ENCODE measurements around the gene NEMP2.

The NEMP2 gene

GRCh38 chr2:190540048-190540447 is 5.5 kb upstream of the NEMP2 start (continued):
- TF ChIP-seq CREB5 (CRISPR knock-in tag; IDR thresholded peaks at IDR 0.05; ENCODE audit: low read depth): no peak

GRCh38 chr2:190538201-190538600 is 3.7 kb upstream of the NEMP2 start:
- TF ChIP-seq CSRNP3 (CRISPR knock-in tag; IDR thresholded peaks at IDR 0.05) (no peak), ARNTL (CRISPR knock-in tag; IDR thresholded peaks at IDR 0.05; ENCODE audit: borderline replicate concordance, low read depth) (no peak), ZC3H10 (CRISPR knock-in tag; IDR thresholded peaks at IDR 0.05) (no peak), PPARA (CRISPR knock-in tag; IDR thresholded peaks at IDR 0.05; ENCODE audit: borderline replicate concordance) (no peak), RARB (CRISPR knock-in tag; IDR thresholded peaks at IDR 0.05) (no peak), TOX (CRISPR knock-in tag; IDR thresholded peaks at IDR 0.05; ENCODE audit: borderline replicate concordance) (no peak), TCF4 (CRISPR knock-in tag; IDR thresholded peaks at IDR 0.05; ENCODE audit: borderline replicate concordance) (no peak), GLIS3 (CRISPR knock-in tag; IDR thresholded peaks at IDR 0.05) (no peak), ISL1 (CRISPR knock-in tag; IDR thresholded peaks at IDR 0.05) (no peak), CSDC2 (CRISPR knock-in tag; IDR thresholded peaks at IDR 0.05) (no peak), ZNF8 (CRISPR knock-in tag; IDR thresholded peaks at IDR 0.05) (no peak)
- ATAC-seq: no peak

GRCh38 chr2:190537765-190538164 is 3.2 kb upstream of the NEMP2 start:
- ATAC-seq: no peak
- TF ChIP-seq POU6F1 (CRISPR knock-in tag; IDR thresholded peaks at IDR 0.05; ENCODE audit: borderline replicate concordance, low read depth) (no peak), TSHZ2 (CRISPR knock-in tag; IDR thresholded peaks at IDR 0.05) (no peak), TOX (CRISPR knock-in tag; IDR thresholded peaks at IDR 0.05; ENCODE audit: borderline replicate concordance) (no peak), TCF4 (CRISPR knock-in tag; IDR thresholded peaks at IDR 0.05; ENCODE audit: borderline replicate concordance) (no peak), GLIS3 (CRISPR knock-in tag; IDR thresholded peaks at IDR 0.05) (no peak), ISL1 (CRISPR knock-in tag; IDR thresholded peaks at IDR 0.05) (no peak), CSRNP3 (CRISPR knock-in tag; IDR thresholded peaks at IDR 0.05) (no peak), BACH2 (CRISPR knock-in tag; IDR thresholded peaks at IDR 0.05; ENCODE audit: borderline replicate concordance) (no peak), ZFP3 (CRISPR knock-in tag; IDR thresholded peaks at IDR 0.05) (no peak), ZFP30 (CRISPR knock-in tag; IDR thresholded peaks at IDR 0.05) (no peak), PATZ1 (CRISPR knock-in tag; IDR thresholded peaks at IDR 0.05; ENCODE audit: borderline replicate concordance) (no peak), RARB (CRISPR knock-in tag; IDR thresholded peaks at IDR 0.05) (no peak), OSR1 (CRISPR knock-in tag; IDR thresholded peaks at IDR 0.05) (no peak), ZNF565 (CRISPR knock-in tag; conservative IDR thresholded peaks at IDR 0.05; ENCODE audit: low read depth) (no peak), ZNF8 (CRISPR knock-in tag; IDR thresholded peaks at IDR 0.05) (no peak), SNAI2 (CRISPR knock-in tag; IDR thresholded peaks at IDR 0.05) (no peak), ZC3H10 (CRISPR knock-in tag; IDR thresholded peaks at IDR 0.05) (no peak), ESRRG (CRISPR knock-in tag; IDR thresholded peaks at IDR 0.05) (no peak)
